CD4-positive, alpha-beta T cell treated with Interleukin-4 for 4 hours (primary cell): ENCODE measurements around the gene NHERF1.

Experiments
- DNase-seq: peaks from one replicate; pipeline ENCODE4 v3.0.0-alpha.2; 2020

The NHERF1 gene

DNA sequence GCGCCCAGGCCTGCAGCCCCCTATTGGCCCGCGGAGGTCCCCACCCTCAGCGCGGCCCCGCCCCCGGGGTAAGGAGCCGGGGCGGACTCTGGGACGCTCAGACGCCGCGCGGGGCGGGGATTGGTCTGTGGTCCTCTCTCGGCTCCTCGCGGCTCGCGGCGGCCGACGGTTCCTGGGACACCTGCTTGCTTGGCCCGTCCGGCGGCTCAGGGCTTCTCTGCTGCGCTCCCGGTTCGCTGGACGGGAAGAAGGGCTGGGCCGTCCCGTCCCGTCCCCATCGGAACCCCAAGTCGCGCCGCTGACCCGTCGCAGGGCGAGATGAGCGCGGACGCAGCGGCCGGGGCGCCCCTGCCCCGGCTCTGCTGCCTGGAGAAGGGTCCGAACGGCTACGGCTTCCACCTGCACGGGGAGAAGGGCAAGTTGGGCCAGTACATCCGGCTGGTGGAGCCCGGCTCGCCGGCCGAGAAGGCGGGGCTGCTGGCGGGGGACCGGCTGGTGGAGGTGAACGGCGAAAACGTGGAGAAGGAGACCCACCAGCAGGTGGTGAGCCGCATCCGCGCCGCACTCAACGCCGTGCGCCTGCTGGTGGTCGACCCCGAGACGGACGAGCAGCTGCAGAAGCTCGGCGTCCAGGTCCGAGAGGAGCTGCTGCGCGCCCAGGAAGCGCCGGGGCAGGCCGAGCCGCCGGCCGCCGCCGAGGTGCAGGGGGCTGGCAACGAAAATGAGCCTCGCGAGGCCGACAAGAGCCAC is at the start of gene NHERF1:
NHERF1 (plus strand) TSS at position 100 of the 750 bp plus-strand sequence; CDS start at position 319, 219 bp downstream.
- no peak for DNase-seq

DNA sequence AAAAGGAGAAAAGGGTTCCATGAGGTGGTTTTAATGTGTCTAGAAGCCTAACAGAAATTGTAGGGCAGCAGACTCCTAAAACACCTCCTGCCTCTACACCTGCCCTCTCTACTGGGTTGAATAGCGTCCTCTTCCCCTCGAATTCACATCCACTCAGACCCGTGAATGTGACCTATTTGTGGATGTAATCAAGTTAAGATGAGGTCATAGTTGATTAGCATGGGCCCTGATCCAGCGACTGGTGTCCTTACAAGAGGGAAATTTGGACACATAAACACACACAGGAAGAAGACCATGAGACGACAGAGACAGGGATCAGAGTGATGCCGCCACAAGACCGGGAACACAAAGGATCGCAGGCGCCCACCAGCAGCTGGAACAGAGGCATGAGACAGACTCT is 49.2 kb upstream of the NHERF1 start:
- DNase-seq: no peak

DNA sequence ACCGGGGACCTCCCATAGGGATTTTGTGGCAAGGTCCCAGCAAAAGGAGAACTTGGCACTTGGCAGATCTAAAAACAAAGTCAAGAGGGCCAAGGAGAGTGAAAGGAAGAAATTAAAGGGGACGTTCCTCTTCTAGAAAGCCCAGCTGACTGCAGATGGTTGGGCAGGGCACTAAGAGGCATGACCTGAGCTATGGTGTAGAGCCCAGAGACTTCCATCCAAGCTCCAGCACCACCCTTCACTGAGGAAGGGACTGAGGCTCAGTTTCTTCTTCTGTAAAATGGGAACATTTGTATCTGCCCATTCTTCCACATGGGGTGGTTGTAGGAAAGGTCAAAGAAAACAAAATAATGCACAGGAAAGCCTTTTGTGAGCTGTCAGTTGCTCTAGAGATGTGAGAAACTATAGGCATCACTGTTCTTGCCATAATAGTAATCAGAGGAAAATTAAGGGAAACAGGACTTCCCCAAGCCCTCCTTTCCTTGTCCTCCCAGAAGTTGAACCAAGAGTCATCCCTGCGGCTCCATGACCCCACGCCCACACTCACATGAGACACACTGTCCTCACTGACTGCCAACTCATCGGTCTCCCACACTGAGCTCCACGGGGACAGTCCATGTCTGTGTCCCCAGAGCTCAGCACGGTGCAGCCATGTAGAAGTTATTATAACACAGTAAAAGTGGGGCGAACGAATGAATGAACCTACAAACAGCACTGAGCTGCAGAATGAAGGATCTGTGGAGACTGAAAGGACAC is 46.1 kb upstream of the NHERF1 start:
- DNase-seq: no peak

DNA sequence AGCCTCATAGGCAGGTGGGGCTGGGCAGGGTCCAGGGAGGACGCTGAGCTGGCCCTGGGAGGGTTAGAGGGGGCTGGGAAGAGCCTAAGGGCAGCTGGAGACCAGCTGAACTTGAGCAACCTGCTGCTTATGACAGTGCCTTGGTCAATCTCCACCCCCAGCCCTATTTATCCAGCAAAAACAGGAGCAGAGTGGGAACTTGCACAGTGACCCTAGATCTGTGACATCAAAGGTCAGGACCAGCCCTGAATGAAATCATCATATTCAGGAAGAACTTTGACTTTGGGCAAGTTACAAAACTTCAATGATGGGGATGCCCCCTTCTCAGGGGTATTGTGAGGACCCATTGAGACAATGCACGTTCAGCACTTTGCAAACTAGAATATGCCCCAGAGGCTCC is 45.1 kb upstream of the NHERF1 start:
- DNase-seq: no peak

DNA sequence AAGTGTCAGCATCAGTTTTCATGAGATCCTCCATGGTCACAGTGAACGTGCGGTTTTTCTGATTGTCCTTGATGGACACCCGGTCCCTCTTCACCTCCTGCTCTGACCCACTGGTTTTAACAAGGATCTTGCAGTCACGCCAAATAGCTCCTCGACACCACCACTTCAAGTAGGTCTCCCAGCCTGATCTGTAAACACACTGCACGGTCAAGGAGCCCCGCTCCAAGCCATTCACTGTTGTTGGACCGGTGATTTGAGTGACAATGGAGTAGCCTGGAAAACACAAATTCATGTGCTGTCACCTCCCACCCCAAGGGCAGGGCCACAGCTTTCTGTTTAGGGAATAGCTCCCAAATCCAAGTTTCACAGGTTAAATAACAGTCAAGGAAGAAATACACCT is 43.9 kb upstream of the NHERF1 start:
- no peak for DNase-seq

DNA sequence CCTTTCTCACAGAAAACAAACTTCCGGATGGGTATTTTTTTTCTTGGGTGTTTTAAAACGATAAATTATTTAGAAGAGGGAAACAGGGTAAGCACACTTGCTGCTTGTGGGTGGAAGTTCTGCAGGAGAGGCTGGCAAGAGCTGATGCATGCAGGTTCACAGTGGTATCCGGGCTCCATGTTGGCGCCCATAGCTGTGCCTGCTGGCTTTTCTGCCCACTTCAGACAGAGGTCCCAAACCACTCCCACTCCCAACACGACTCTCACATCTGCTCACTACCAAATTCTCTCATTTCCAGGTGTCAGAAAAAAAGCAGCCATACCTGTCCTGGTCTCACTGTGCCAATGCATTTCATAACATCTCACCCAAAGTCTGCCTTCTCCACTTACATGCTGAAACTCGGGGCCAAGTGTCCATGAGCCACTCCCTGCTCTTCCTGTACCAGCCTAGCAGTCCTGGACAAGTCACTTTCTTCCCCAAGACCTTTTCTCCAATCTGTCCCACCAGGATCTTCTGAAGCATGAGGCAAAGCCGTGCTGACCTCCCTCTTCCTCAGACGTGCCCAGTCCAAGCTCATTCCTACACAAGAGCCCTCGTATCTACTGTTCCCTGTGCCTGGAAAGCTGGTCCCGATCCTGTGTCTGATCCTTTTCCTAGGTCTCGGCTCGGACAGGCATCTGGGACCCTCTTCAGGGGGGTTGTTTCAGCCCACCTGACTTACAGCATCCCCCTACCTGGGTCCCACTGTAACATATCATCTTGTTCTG is 37.2 kb upstream of the NHERF1 start:
- no peak for DNase-seq

DNA sequence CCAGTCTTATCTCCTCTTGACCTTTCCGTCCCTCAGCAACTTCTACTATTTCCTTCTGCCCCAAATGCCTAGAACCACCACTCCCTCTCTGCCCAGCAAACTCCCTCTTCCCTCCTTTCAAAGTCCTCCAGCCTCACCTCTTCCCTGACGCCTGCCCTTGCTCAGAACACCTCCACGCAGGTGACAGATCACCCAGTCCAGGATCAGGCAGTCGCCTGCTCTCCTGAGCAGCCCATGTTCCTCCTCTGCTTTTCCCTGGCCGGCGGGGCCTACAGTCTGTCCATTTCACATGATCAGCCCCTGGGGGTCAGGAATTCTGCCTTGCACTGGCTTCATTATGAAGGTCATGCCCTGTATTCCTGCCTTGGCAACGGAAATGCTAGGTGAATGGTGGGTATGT is 36.1 kb upstream of the NHERF1 start:
- no peak for DNase-seq

DNA sequence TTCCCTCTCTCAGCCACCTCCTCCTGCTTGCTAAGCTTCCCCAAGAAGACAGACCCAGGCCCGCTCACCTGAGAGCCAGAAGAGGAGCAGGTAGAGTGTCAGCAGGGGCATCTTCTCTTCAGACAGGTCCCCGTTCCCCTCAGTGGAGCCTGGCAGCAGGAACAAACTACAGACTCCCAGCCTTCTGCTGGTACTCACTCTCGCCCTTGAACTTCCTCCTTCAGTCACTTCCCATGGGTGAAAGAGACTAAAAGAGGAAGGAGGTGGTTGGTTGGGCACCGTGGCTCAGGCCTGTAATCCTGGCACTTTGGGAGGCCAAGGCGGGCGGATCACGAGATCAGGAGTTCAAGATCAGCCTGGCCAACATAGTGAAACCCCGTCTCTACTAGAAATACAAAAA is 35.7 kb upstream of the NHERF1 start, which contains the start of gene CD300LF:
CD300LF (minus strand) TSS at position 168 of the 400 bp plus-strand sequence; CDS start at position 111, 57 bp downstream.
- DNase-seq: no peak

DNA sequence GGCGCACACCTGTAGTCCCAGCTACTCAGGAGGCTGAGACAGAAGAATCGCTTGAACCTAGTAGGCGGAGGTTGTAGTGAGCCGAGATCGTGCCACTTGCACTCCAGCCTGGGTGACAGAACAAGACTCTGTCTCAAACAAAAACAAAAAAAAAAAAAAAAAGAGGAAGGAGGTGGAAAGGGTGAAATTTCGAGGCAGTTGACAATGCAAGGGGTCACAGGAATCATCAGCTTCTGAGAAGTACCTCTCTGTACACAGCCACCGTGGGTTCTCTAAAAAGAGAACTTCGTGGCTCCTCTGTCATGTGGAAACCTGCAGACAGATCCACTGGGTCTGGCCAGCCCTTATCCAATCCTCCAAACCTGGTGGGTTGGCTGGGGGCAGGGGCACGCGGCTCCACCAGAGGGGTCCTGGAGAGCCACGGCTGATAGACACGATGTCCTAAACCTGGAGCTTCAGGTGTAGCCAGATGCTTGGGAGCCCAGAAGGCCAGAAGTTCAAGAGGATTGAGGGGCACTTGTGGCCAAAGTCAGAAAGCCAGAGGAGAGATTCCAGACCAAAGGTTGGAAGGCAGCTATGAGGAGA is 35.2 kb upstream of the NHERF1 start:
- DNase-seq: no peak

DNA sequence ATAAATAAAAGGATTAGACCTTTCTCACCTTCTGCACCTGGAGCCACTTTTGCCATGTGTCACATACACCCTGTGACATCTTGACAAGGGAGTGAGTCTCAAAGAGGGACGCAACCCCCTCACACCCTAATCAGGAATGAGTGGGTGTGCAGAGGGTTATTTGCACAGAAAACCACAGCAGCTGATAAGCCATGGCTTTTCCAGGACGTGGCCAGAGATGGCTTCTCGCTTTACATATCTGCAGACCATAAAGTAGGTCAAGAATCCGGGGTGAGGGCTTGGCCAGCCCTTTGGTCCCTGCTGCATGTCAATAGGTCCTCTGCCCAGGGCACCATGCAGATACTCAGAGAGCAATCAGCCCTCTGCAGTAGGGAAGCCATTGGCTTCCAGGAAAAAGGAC is 33.3 kb upstream of the NHERF1 start:
- no peak for DNase-seq

DNA sequence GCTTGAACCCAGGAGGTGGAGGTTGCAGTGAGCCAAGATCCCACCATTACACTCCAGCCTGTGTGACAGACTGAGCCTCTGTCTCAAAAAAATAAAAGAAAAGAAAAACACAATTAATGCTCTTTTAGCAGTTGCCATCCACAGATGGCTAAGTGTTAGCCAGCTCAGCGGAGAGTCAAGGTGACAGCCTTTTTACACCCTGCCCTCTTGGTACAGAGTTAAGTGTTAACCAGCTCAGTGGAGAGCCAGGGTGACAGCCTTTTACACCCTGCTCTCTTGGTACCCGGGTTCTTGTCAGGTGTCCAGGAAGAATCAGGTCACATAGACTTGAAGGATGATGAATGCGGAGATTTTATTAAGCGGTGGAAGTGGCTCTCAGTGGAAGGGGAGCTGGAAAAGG is 27.9 kb upstream of the NHERF1 start:
- DNase-seq: no peak

DNA sequence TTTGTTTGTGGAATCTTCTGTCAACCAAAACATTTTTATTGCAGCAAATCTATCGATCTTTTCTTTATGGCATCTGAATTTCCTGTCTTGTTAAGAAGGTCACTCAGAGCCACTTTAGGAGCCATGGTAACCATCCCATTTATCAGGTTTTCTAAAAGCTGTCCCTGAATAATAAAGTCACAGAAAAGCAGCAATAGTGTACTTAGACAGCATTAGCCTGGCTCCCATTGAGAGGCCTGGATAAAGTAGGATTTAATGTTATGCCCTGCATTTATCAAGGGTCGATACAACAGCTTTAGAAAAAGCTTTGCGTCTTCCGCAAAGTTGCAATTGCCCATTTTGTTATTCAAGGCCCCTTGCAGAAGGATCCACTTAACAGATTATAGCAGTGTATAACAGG is 25.6 kb upstream of the NHERF1 start:
- DNase-seq: no peak

DNA sequence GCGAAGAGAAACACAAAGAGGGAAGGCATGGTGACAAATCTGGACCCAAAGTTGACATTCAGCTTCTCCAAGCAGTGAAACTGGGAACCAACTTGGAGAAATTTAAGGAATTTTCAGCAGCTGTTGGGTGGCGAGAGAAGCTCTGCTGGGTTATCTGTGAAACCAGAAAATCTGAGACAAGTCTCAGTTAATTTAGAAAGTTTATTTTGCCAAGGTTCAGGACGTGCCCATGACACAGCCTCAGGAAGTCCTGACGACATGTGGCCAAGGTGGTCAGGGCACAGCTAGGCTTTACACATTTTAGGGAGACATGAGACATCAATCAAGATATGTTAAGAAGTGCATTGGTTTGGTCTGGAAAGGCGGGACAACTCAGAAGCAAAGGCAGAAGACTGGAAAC is 24.5 kb upstream of the NHERF1 start:
- no peak for DNase-seq

DNA sequence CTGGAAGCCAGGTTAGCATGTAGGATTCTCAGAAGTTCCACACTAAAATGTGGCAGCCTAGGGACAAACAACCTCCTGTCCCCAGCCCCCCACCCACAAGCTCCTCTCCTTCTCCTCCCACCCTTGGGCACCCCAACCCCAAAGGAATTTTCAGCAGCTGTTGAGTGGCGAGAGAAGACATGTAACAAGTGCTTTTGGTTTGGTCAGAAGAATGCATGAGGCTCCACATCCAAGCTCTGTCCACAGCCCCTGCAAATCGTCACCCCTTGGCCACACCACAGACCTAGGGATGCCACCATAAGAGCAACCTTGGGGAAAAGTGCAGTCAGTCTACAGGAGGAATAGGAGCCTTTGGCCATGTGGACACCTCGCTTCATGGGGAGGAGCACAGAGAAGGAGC is 23.3 kb upstream of the NHERF1 start:
- DNase-seq: no peak

DNA sequence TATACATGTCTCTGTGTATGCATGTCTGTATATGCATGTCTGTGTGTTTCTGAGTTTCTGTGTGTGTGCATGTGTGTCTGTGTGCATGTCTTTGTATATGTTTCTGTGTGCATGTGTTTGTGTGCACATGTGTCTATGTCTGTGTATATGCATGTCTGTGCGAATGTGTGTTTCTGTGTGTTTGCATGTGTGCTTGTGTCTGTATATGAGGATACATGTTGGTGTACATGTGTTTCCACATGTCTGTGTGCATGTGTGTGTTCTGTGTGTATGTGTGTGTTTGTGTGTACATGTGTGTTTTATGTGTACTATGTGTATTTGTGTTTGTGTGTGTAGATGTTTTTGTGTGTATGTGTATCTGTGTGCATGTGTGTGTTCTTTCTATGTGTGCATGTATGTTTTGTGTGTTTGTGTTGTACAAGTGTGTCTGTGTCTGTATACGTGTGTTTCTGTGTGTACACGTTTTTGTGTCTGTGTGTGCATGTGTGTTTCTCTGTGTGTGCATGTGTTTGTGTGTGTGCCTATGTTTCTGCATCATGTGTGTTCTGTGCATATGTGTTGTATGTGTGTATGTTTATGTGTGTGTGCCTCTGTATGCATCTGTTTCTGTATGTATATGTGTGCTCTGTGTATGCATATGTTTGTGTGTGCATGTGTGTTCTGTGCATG is 20.3 kb upstream of the NHERF1 start:
- DNase-seq: no peak

DNA sequence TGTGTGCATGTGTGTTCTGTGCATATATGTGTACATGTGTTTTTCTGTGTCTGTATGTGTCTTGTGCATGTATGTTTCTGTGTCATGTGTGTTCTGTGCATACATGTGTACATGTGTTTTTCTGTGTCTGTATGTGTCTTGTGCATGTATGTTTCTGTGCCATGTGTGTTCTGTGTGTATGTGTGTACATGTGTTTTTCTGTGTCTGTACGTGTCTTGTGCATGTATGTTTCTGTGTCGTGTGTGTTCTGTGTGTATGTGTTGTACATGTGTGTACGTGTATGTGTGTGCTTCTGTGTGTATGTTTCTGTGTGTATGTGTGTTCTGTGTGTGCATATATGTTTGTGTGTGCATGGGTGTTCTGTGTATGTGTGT is 19.7 kb upstream of the NHERF1 start:
- no peak for DNase-seq

DNA sequence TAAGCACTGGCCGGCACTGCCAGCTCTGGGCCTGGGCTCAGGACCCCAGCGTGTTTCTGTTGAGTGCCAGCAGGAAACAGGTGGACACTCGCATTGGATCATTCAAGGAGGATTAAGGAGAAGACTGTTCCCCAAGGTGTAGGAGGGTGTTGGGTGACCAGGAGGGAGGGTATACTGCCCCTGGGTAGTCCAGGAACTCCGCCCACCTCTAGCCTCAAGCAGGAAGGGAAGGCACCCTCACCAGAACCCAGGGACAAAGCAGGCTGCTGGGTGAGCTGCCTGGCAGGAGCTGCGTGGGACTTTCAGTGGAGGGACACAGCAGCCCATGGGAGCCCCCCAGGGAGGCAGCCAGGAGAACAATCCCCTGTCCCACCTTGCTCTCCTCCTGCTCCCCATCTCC is 19.1 kb upstream of the NHERF1 start:
- DNase-seq: no peak

DNA sequence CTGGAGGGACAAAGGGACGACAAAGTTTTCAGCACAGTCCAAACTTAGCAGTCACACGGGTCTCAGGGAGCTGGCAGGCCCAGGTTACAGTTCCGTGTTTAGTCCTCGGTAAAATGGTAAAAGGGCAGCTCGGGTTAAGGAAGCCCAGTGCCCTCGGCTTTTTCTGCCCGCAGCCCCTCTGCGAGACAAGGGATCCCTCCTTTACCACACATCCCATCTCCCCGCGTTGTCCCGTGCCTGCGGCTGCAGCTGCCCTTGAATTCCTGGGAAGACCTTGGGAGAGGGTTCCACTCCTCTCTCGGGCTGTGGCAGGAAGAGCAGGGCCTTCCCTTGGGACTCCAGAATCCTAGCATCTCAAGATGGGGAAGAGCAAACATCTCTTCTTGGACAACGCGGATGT is 18.6 kb upstream of the NHERF1 start:
- DNase-seq: no peak

DNA sequence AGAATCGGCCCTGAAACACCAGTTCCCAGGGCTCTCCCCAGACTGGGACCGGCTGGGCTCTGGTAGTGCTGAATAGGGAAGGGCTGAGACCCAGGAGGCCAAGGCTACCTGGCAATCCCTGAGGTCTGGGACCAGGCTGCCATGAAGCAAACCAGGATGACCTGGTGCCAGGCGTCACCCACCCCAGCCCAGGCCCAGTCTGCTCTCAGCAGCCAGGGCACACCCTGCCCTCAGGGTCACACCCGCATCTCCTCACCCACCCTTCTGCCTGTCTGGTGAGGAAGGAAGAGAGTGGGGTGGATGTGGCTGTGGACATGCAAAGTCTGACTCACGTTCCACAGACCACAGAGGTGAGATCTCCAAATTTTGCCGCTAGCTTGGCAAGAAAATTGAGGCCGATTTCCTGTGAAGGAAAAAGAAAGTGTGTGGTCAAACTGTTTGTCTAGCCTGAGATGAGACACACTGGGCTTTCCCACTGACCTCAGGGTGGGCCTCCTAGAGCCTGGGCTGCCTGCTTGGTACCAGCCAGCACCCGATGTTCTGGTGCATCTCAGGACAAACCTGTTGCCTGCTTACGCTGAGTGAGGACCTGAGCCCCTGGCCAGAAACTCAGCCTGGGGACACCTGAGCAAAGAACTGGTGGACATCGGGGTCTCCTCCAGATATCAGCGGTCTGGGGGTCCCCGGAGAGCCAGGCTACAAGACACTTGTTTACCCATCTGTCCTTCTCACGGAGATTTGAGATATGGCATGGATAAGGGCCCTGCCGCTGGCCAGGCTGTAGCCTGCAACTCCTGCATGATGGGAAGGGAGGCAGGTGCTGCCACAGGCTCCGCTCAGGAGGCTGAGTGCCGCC is 17.7 kb upstream of the NHERF1 start:
- DNase-seq: peak; percentile 83

DNA sequence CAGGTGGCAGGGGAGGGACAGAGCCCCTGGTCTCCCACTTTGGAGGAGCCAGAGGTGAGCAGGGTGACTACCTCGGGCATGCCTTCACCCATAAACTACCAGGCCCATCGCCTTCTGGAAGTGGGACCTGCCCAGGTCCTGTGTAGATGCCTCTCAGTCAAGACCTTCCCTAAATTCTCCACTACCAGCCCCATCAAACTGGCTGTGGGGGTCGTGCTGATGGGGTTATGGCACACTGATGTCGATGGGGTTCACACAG is 17.2 kb upstream of the NHERF1 start:
- DNase-seq: no peak

DNA sequence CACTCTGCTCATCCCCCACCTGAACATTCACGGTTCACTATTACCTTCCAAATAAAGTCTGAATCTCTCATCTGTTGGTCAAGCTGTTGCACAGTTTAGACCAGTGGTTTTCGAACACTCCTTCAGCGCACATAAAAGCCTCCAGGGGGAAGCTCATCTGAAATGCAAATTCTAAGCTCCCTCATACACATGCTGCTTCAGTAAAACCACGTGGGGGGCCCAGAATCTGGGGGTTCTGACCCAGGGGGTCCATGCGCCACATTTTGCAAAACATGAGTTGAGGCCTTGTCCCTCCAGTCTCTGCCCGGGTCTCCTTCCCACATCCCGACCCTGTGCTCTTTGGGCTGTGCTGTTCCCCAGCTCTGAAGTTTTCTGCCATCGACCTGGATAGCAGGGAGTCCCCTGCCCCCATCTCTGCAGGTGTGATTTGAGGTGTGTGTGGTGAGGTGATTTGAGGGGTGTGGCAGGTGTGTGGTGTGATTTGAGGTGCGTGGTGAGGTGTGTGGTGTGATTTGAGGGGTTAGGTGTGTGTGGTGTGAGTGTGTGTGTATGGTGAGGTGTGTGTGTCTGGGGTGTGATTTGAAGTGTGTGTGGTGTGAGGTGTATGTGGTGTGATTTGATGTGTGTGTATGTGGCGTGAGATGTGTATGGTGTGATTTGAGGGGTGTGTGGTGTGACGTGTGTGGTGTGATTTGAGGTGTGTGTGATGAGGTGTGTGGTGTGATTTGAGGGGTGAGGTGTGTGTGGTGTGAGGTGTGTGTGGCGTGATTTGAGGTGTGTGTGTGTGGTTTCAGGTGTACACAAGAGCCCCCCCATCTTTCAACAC is 16.2 kb upstream of the NHERF1 start:
- no peak for DNase-seq
